ENCODE data around the gene UBE4A.

- TF ChIP-seq, protein P1, sequence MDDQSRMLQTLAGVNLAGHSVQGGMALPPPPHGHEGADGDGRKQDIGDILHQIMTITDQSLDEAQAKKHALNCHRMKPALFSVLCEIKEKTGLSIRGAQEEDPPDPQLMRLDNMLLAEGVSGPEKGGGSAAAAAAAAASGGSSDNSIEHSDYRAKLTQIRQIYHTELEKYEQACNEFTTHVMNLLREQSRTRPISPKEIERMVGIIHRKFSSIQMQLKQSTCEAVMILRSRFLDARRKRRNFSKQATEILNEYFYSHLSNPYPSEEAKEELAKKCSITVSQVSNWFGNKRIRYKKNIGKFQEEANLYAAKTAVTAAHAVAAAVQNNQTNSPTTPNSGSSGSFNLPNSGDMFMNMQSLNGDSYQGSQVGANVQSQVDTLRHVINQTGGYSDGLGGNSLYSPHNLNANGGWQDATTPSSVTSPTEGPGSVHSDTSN (IDR thresholded peaks at IDR 0.05; ENCODE audit: insufficient replicate concordance, low read depth, low read length), result no peak
- no peak for TF ChIP-seq EZH2 (IDR thresholded peaks at IDR 0.05; ENCODE audit: borderline replicate concordance, control insufficient read depth, low read depth, low read length)
- TF ChIP-seq ZSCAN29 (IDR thresholded peaks at IDR 0.05), result no peak
- no peak for TF ChIP-seq ESRRA (IDR thresholded peaks at IDR 0.05; ENCODE audit: low read length)
- no peak for TF ChIP-seq EP300 (IDR thresholded peaks at IDR 0.05; ENCODE audit: borderline replicate concordance in 1 of 2, control insufficient read depth in 1 of 2, low read depth in 2 of 2, low read length in 2 of 2)
- TF ChIP-seq, protein P2, sequence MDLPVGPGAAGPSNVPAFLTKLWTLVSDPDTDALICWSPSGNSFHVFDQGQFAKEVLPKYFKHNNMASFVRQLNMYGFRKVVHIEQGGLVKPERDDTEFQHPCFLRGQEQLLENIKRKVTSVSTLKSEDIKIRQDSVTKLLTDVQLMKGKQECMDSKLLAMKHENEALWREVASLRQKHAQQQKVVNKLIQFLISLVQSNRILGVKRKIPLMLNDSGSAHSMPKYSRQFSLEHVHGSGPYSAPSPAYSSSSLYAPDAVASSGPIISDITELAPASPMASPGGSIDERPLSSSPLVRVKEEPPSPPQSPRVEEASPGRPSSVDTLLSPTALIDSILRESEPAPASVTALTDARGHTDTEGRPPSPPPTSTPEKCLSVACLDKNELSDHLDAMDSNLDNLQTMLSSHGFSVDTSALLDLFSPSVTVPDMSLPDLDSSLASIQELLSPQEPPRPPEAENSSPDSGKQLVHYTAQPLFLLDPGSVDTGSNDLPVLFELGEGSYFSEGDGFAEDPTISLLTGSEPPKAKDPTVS (IDR thresholded peaks at IDR 0.05; ENCODE audit: low read depth, low read length), result no peak
- TF ChIP-seq, protein P3, sequence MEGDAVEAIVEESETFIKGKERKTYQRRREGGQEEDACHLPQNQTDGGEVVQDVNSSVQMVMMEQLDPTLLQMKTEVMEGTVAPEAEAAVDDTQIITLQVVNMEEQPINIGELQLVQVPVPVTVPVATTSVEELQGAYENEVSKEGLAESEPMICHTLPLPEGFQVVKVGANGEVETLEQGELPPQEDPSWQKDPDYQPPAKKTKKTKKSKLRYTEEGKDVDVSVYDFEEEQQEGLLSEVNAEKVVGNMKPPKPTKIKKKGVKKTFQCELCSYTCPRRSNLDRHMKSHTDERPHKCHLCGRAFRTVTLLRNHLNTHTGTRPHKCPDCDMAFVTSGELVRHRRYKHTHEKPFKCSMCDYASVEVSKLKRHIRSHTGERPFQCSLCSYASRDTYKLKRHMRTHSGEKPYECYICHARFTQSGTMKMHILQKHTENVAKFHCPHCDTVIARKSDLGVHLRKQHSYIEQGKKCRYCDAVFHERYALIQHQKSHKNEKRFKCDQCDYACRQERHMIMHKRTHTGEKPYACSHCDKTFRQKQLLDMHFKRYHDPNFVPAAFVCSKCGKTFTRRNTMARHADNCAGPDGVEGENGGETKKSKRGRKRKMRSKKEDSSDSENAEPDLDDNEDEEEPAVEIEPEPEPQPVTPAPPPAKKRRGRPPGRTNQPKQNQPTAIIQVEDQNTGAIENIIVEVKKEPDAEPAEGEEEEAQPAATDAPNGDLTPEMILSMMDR (IDR thresholded peaks at IDR 0.05 in 2 of 3, conservative IDR thresholded peaks at IDR 0.05 in 1 of 3; ENCODE audit: control insufficient read depth in 2 of 3, extremely low read depth in 1 of 3, insufficient read depth in 1 of 3, low read depth in 3 of 3, low read length in 3 of 3), result no peak
- no peak for TF ChIP-seq CBX5 (IDR thresholded peaks at IDR 0.05; ENCODE audit: low read depth)
- no peak for TF ChIP-seq POLR2AphosphoS5 (IDR thresholded peaks at IDR 0.05; ENCODE audit: low read length)
- TF ChIP-seq HDGF (IDR thresholded peaks at IDR 0.05), result no peak
- TF ChIP-seq SP1 (IDR thresholded peaks at IDR 0.05; ENCODE audit: low read depth, low read length), result no peak
Measured at GRCh38 chr11:118427707-118428106, 68.3 kb downstream of the UBE4A start.
